HG02973 (cell line): Measurements from ENCODE around the gene RNF40.

ENCODE experiments used
- ATAC-seq: cut with Tn5 transposase; IDR thresholded peaks from one replicate; pipeline ENCODE4 v1.9.1; 2021; ENCODE audit warnings: moderate library complexity; ENCODE audit not compliant: unreplicated experiment

The RNF40 gene

DNA sequence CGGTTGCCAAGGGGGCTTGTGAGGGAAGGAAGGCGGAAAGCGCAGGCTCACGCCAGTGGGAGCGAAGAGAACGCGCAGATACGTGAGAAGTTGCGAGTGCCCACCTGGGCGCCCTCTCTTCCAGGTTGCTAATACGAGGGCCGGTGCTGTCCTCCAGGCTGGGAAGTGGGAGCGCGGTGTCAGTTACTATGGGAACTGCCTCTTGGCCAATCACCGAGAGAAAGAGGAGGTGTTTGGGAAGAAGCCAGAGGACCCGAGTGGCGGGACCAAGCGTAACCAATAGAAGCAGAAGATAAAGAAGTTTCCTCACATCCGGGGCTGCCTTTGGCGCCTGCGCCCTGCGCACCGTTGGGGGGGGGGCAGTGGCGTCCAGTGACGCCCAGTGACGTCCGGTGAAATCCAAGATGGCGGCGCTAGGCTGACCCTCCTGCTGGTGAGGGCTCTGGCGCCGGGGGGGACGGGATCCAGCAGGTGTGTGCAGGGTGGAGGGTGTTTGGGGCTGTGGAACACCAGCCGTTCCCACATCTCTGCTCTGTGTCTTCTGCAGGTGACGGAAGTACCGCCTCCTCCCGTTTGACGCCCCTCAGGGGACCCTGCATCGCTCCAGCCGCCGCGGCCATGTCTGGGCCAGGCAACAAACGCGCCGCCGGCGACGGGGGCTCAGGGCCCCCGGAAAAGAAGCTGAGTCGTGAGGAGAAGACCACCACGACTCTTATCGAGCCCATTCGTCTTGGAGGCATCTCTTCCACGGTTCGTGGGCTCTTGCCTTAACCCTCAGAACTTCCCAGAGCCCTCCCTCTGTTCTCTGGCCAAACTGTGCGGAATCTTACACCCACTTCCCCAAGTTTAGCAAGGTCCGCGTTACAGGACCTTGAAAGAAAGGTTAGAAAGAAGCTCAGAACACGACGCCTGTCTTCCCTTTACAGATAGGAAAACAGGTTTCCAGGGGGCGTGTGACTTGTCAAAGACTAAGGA, at the start of gene RNF40, which contains the start of gene CFAP119:
RNF40 (plus strand) TSS at position 395 of the 975 bp plus-strand sequence; CDS start at position 619, 224 bp downstream.
CFAP119 (minus strand) TSS at position 135 of the 975 bp plus-strand sequence. CDS start 314 bp downstream, outside the sequence.
- peak; percentile 69 for ATAC-seq

GRCh38 chr16:30715750-30716445, 46.2 kb upstream of the RNF40 start:
- ATAC-seq, result peak; percentile 66

DNA sequence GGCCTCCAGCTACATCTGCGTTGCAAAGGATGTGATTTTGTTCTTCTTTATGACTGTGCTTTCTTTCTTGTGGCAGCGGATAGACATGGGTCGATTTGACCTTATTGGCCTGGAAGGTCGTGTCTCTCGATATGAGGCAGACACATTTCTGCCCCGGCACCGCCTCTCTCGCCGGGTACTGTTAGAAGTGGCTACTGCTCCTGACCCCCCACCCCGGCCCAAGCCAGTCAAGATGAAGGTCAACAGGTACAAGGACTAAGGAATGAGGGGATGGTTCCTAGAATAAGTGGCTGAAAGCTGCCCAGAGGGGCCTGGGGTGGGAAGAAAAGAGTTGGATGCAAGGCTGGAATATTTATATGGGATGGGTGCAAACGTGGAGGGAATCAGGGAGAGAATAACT, 42.0 kb upstream of the RNF40 start:
- ATAC-seq, result no peak

DNA sequence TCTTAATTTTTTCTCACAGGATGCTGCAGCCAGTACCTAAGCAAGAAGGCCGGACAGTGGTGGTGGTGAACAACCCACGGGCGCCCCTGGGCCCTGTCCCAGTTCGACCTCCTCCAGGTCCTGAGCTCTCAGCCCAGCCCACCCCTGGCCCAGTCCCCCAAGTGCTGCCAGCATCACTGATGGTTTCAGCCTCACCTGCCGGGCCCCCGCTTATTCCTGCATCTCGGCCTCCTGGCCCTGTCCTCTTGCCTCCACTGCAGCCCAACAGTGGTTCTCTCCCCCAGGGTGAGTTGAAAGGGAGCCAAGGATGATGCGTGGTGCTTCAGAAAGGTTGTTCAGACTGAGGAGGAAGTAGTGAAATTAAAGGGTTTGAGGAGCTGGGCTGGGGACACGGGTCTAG, 41.4 kb upstream of the RNF40 start:
- ATAC-seq, result no peak

DNA sequence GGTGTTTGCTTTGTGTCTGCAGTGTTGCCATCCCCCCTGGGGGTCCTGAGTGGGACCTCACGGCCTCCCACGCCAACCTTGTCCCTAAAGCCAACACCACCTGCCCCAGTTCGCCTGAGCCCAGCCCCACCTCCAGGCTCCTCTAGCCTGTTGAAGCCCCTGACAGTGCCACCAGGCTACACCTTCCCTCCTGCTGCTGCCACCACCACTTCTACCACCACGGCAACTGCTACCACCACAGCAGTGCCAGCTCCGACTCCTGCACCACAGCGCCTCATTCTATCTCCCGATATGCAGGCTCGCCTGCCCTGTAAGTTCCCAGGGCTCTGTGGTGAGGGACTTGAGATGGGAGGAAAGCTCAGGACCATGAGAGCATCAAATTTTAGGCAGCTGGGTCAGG, 41.0 kb upstream of the RNF40 start:
- ATAC-seq, result no peak

DNA sequence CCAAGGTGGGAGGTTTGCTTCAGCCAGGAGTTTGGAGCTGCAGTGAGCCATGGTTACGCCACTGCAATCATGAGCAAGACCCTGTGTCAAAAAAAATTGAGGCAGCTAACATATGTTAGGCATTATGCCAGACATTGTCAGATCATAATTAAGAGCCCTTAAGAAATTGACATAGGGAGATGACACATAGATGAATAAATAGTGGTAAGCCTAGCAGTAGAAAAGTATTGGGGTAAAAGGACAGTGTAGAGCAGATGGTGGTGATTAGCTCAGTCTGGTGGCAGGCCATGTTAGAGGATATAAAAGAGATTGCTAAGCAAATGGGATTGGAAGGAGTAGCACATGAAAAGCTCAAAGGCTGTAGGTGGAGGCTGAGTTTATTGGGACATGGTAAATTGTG, 40.5 kb upstream of the RNF40 start:
- no peak for ATAC-seq

DNA sequence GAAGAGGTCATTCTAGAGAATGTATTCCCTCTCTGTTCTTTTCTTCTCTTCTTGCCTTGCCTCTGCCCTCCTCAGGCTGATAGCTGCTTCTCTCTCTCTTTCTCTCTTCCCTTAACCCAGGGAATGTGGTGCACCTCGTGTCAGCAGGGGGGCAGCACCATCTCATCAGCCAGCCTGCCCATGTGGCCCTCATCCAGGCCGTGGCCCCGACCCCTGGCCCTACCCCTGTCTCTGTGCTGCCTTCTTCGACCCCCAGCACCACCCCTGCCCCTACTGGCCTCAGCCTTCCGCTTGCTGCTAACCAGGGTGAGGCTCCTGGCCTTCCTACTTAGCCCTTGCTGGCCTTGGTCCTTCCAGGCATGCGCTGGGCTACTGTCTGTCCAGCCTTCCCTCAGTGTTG, 39.7 kb upstream of the RNF40 start:
- no peak for ATAC-seq

DNA sequence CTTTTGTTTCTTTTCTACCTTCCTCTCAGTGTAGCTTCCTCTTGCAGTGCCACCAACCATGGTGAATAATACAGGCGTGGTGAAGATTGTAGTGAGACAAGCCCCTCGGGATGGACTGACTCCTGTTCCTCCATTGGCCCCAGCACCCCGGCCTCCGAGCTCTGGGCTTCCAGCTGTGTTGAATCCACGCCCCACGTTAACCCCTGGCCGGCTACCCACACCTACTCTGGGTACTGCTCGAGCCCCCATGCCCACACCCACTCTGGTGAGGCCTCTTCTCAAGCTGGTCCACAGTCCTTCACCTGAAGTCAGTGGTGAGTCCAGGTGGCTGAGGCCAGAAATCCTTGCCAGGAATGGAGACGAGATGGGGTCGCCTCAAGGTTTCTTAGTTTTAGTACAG, 39.2 kb upstream of the RNF40 start:
- ATAC-seq, result no peak

DNA sequence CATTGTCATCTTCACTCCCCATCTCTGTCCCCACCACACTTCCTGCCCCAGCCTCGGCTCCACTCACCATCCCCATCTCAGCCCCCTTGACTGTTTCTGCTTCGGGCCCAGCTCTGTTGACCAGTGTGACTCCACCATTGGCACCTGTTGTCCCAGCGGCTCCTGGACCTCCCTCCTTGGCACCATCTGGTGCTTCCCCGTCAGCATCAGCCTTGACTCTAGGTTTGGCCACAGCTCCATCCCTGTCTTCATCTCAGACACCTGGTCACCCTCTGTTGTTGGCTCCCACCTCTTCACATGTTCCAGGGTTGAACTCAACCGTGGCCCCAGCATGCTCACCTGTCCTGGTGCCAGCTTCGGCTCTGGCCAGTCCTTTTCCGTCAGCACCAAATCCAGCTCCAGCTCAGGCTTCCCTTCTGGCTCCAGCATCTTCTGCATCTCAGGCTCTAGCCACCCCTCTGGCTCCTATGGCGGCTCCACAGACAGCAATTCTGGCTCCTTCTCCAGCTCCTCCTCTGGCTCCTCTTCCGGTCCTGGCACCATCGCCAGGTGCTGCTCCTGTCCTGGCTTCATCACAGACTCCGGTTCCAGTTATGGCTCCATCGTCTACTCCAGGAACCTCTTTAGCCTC, 38.3 kb upstream of the RNF40 start:
- no peak for ATAC-seq

- no peak for ATAC-seq
These were observed 37.3 kb upstream of the RNF40 start for GRCh38 chr16:30724641-30725417.

DNA sequence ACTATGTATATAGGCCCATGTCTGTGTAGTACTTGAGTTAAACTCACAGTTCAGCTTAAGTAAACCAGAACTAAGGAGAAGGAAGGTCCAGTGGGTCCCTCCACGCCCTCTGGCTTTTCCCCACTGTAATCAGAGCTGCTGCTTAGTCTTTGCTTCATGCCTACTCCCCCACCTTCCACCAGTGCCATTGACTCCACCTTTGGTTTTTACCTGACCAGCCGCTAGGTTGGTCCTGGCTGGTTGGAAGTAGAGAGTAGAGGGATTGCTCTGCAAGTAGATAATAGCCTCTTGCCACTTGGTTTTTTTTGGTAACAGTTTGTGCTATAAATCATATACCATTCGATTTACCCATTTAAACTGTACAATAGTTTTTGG, 36.7 kb upstream of the RNF40 start:
- ATAC-seq, result no peak

- no peak for ATAC-seq
These were observed 33.8 kb upstream of the RNF40 start for GRCh38 chr16:30728321-30728720.

- no peak for ATAC-seq
These were observed 33.0 kb upstream of the RNF40 start for GRCh38 chr16:30728899-30729672.

DNA sequence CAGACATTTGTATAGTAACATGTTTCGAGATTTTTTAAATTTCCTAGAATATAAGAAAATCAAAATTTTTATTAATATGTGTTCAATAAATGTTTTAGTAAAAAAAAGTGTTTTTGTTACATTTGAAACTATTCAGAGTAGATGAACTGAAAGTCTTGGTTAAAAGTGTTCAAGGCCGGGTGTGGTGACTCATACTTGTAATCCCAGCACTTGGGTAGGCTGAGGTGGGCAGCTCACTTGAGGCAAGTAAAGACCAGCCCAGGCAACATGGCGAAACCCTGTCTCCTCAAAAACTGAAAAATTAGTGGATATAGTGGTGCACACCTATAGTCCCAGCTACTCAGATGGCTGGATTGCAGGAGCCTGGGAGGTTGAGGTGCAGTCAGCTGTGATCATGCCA, 30.7 kb upstream of the RNF40 start:
- no peak for ATAC-seq

DNA sequence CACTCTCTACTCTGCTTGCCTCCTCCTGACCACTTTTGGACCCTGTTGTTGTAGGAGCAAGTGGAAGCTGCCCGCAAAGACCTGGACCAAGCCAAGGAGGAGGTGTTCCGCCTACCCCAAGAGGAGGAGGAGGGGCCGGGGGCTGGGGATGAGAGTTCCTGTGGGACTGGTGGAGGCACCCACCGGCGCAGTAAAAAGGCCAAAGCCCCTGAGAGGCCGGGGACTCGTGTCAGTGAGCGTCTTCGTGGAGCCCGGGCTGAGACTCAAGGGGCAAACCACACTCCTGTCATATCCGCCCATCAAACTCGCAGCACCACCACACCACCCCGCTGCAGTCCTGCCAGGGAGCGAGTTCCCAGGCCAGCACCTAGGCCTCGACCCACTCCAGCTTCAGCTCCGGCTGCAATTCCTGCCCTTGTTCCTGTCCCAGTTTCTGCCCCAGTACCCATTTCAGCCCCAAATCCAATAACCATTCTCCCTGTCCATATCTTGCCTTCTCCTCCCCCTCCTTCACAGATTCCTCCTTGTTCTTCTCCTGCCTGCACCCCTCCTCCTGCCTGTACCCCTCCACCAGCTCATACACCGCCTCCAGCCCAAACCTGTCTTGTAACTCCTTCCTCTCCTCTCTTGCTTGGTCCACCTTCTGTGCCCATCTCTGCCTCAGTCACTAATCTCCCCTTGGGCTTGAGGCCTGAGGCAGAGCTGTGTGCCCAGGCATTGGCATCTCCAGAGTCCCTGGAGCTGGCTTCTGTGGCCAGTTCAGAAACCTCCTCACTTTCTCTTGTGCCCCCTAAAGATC, 24.9 kb upstream of the RNF40 start:
- no peak for ATAC-seq

GRCh38 chr16:30737794-30738648, 24.1 kb upstream of the RNF40 start:
- ATAC-seq, result no peak

GRCh38 chr16:30738984-30739951, 22.9 kb upstream of the RNF40 start:
- no peak for ATAC-seq
